Duodenal mucosa (tissue), 2 donors: ENCODE data around the gene IMPG2.
"Not testable (repeated sequence)": the region's sequence is repeated elsewhere in the genome, so short reads cannot be mapped to it uniquely, and the experiment has no call there.

Source experiments
- H3K27ac ChIP-seq: one replicate; pipeline ENCODE4 v1.7.0; 2013; ENCODE audit warnings: low read depth, low read length
- H3K27me3 ChIP-seq, 2 donors: one replicate each; pipeline ENCODE4 v1.7.0; 2013; ENCODE audit warnings: low read length in 2 of 2, control low read depth in 1 of 2; ENCODE audit not compliant: insufficient read depth in 2 of 2, control insufficient read depth in 1 of 2
- H3K36me3 ChIP-seq, 2 donors: one replicate each; pipeline ENCODE4 v1.7.0; 2013; ENCODE audit warnings: low read length in 2 of 2, control low read depth in 1 of 2; ENCODE audit not compliant: insufficient read depth in 2 of 2, control insufficient read depth in 1 of 2
- H3K4me1 ChIP-seq, 2 donors: one replicate each; pipeline ENCODE4 v1.7.0; 2013; ENCODE audit warnings: low read length in 2 of 2, control low read depth in 1 of 2; ENCODE audit not compliant: insufficient read depth in 2 of 2, control insufficient read depth in 1 of 2
- H3K4me3 ChIP-seq, 2 donors: one replicate each; pipeline ENCODE4 v1.7.0; 2013; ENCODE audit warnings: low read length in 2 of 2, low read depth in 1 of 2
- H3K9ac ChIP-seq, 2 donors: one replicate each; pipeline ENCODE4 v1.7.0; 2013; ENCODE audit warnings: low read length in 2 of 2, low read depth in 1 of 2
- H3K9me3 ChIP-seq, 2 donors: one replicate each; pipeline ENCODE4 v1.7.0; 2013; ENCODE audit warnings: low read length in 2 of 2, control low read depth in 1 of 2; ENCODE audit not compliant: control insufficient read depth in 1 of 2

IMPG2 gene

GRCh38 chr3:101310978-101311375 lies 9.4 kb downstream of the IMPG2 start:
- Histone ChIP-seq H3K4me3 (no peak overlapping the region), H3K27me3 (no peaks in the 10 kb centered on the region), H3K36me3 (no peaks in the 10 kb centered on the region), H3K27ac (no peak overlapping the region), H3K9me3 (peaks cover 8 to 11% of the 10 kb centered on the region in 2 donors), H3K4me1 (no peaks in the 10 kb centered on the region), H3K9ac (no peak overlapping the region)

GRCh38 chr3:101308147-101308772 lies 12.1 kb downstream of the IMPG2 start:
- peaks cover 8 to 11% of the 10 kb centered on the region in 2 donors for H3K9me3 ChIP-seq
- not testable (repeated sequence) for H3K27me3 ChIP-seq, H3K4me1 ChIP-seq, H3K9ac ChIP-seq, H3K4me3 ChIP-seq, H3K36me3 ChIP-seq, H3K27ac ChIP-seq

DNA sequence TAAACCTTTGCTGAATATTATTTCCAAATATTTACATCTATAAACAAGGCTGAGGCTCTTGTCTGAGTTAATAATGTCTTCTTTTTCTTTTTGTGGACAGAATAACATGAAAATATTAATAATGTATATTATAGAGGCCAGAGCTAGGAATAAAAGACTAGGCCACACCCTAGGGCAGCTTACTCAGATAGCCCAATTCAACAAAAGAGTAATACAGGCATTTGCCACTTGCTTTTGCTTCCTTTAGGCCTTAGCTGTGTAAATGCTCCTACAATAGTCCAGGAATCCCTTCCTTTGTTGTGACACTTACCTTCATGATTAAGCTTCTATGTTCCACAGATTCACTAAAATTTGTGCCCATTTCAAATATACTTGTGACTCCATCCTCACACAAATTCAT lies 16.5 kb downstream of the IMPG2 start:
- no peak overlapping the region for H3K27ac ChIP-seq
- no peaks in the 10 kb centered on the region for H3K27me3 ChIP-seq
- no peak overlapping the region for H3K4me3 ChIP-seq
- H3K9me3 ChIP-seq, result peaks cover 8 to 11% of the 10 kb centered on the region in 2 donors
- no peaks in the 10 kb centered on the region for H3K36me3 ChIP-seq
- H3K9ac ChIP-seq, result no peak overlapping the region
- H3K4me1 ChIP-seq, result no peaks in the 10 kb centered on the region

DNA sequence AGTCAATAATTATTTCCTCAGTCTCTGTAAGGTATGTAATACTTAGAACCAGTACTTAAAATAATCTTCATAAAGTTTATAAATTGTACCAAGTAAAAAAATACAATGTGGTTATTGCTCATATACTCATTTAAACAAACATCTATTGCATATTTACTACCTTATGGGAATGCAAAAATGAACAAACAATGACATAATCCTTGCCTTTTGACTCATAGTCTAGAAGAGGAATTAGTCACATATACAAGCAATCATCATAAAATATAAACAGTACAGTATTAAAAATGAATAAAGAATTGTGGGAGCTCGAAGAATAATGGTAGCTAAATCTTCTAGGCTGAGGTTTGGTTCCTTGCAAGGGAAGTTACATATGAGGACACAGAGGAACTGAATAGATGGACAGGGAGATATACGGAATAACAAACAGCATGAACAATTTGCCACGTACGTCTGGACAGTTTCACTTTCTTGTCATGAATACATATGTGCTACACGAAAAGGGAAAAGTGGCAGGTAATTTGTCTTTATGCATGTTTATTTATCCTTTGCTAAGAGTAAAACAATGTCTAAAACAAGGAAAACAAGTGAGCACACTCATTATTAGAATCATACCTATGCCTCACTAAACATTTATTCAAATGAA lies 17.2 kb downstream of the IMPG2 start:
- H3K9ac ChIP-seq, result no peak overlapping the region
- peaks cover 5 to 7% of the 10 kb centered on the region in 2 donors for H3K9me3 ChIP-seq
- H3K36me3 ChIP-seq, result no peaks in the 10 kb centered on the region
- no peaks in the 10 kb centered on the region for H3K4me1 ChIP-seq
- no peak overlapping the region for H3K27ac ChIP-seq
- no peaks in the 10 kb centered on the region for H3K27me3 ChIP-seq
- peak overlapping the region in 1 of 2 donors; percentile 33 for H3K4me3 ChIP-seq

DNA sequence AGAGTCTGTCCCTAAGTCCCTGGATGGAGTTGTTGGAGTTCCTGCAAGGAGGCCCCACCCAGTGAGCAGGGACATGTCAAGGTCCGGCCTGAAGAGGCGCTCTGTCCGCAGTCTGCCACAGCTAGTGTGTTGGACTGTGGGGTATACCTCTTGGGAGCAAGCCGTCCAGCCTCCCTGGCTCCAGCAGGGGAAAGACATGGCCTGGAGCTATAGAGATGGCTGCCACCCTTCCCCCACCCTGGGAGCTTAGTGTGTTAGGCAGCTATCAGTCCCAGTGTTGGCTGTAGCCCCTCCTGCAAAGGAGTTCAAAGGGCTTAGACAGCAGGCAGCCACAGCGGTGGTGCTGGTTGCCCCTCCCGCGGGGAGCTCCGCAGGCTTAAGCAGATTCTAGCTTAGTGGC lies 20.3 kb downstream of the IMPG2 start:
- Histone ChIP-seq H3K9me3 (no peaks in the 10 kb centered on the region), H3K9ac (no peak overlapping the region), H3K36me3 (no peaks in the 10 kb centered on the region), H3K4me3 (no peak overlapping the region), H3K27me3 (no peaks in the 10 kb centered on the region), H3K4me1 (no peaks in the 10 kb centered on the region), H3K27ac (no peak overlapping the region)

GRCh38 chr3:101292027-101292426 lies 28.3 kb downstream of the IMPG2 start:
- no peaks in the 10 kb centered on the region for H3K4me1 ChIP-seq
- no peak overlapping the region for H3K9ac ChIP-seq
- no peaks in the 10 kb centered on the region for H3K36me3 ChIP-seq
- no peak overlapping the region for H3K4me3 ChIP-seq
- no peaks in the 10 kb centered on the region for H3K27me3 ChIP-seq
- H3K27ac ChIP-seq, result no peak overlapping the region
- H3K9me3 ChIP-seq, result no peaks in the 10 kb centered on the region

GRCh38 chr3:101288294-101288693 lies 32.1 kb downstream of the IMPG2 start:
- no peaks in the 10 kb centered on the region for H3K36me3 ChIP-seq
- H3K27ac ChIP-seq, result no peak overlapping the region
- H3K4me1 ChIP-seq, result no peaks in the 10 kb centered on the region
- H3K9me3 ChIP-seq, result no peaks in the 10 kb centered on the region
- no peak overlapping the region for H3K4me3 ChIP-seq
- no peak overlapping the region for H3K9ac ChIP-seq
- H3K27me3 ChIP-seq, result no peaks in the 10 kb centered on the region

DNA sequence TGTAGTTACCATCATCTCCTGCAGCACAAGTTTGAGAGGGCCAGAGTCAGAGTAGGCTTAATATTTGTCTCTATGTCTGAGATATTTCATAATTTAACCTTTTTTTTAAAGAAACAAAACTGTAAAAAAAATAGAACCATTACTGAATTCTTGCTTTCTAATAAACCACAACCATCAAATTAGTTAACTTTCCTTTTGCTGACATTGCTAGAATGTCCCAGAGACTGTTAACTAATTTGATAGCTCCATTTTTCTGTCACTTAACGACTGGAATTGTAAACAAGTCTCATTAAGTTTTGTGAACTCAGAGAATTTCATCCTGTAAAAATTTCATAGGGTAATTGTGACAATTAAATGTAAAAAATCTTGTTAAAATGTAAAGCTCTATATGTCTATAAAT lies 35.6 kb downstream of the IMPG2 start:
- no peak overlapping the region for H3K4me3 ChIP-seq
- no peaks in the 10 kb centered on the region for H3K27me3 ChIP-seq
- H3K36me3 ChIP-seq, result no peaks in the 10 kb centered on the region
- H3K9me3 ChIP-seq, result no peaks in the 10 kb centered on the region
- no peak overlapping the region for H3K9ac ChIP-seq
- H3K4me1 ChIP-seq, result no peaks in the 10 kb centered on the region
- no peak overlapping the region for H3K27ac ChIP-seq

DNA sequence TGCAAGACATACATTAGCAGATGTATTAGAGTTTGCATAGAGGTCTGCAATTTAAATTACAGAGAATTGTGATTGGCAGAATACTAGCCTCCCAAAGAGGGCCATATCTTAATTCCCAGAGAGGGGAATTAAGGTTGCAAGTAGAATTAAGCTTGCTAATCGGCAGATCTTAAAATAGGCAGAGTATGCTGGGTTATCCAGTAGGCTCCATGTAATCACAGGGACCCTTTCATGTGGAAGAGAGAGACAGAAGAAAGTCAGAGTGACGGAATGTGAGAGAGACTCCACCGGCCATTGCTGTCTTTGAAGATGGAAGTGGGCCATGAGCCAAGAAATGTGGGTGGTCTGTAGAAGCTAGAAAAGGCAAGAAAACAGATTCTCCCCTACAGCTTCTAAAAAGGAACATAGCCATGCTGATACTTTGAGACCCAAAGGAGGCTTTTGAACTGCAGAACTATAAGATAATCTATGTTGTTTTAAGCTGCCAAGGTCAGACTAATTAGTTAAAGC lies 38.8 kb downstream of the IMPG2 start:
- Histone ChIP-seq H3K27me3 (no peaks in the 10 kb centered on the region), H3K27ac (no peak overlapping the region), H3K9me3 (no peaks in the 10 kb centered on the region), H3K9ac (no peak overlapping the region), H3K36me3 (no peaks in the 10 kb centered on the region), H3K4me1 (no peaks in the 10 kb centered on the region), H3K4me3 (no peak overlapping the region)

- no peak overlapping the region for H3K4me3 ChIP-seq
- no peaks in the 10 kb centered on the region for H3K27me3 ChIP-seq
- no peaks in the 10 kb centered on the region for H3K9me3 ChIP-seq
- no peaks in the 10 kb centered on the region for H3K4me1 ChIP-seq
- no peak overlapping the region for H3K27ac ChIP-seq
- no peak overlapping the region for H3K9ac ChIP-seq
- H3K36me3 ChIP-seq, result no peaks in the 10 kb centered on the region
These were observed 40.5 kb downstream of the IMPG2 start for GRCh38 chr3:101279765-101280385.
